Measurements from ENCODE around the gene THBS1.

THBS1 gene

GRCh38 chr15:39609166-39609916, 28.5 kb downstream of the THBS1 start:
- DNase-seq, result no peak

DNA sequence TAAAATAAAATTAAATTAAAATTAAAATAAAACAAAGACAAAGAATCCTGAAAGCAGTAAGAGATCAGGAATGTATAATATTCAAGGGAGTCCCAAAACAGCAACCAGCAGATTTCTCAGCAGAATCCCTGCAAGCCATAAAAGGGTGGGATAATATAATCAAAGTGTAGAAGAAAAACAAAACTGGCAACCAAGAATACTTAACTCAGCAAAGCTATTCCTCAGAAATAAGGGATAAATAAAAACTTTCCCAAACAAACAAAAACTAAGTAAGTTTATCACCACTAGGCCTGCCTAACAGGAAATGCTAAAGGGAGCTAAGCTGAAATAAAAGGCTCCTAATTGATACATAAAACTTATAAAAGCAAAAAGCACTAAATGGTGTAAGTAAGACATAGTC, 29.8 kb downstream of the THBS1 start:
- no peak for DNase-seq

DNA sequence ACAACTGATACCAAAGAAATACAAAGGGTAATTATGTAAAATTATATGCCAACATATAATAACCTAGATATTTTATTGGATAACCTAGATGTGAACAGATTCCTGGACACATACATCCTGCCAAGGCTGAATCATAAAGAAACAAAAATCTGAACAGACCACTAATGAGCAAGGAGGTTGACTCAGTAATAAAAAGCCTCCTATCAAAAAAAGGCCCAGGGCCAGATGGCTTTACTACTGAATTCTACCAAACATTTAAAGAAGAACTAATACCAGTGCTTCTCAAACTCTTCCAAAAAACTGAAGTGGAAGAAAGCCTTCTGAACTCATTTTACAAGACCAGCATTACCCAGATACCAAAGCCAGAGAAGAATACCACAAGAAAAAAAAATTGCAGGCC, 32.4 kb downstream of the THBS1 start:
- DNase-seq, result no peak

GRCh38 chr15:39613861-39614260, 33.0 kb downstream of the THBS1 start:
- no peak for DNase-seq

DNA sequence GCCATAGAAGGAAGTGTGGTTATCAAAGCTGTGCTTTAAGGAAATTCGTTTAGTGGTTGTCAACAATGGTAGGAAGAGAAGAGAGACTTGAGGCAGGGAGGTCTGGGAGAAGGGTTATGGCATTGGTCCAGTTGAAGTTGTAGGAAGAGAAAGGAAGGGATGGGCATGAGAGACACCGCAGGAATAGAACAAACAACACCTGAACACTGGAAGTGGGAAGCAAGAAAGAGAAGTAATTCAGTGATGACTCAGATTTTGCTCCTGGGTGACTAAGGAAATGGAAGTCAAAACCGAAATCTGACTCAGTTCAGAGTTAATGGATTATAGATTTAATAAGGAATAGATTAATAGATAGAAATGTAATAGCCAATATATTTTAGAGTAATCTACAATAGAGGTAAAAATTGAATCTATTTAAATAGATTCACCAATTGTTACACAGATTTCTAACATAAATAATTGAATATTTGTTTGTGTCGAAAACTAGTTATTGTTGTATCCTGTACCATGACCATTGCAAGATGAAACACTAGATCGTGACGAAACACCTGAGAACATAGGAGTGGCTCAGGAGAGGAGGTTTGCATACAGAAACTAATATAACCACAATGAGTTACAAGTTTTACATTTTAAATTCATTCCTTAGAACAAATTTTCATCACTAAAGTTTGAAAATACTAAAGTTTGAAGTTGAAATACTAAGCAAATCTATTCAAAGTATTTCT, 36.0 kb downstream of the THBS1 start:
- no peak for DNase-seq

- no peak for DNase-seq
Observed at GRCh38 chr15:39618063-39618823, 37.4 kb downstream of the THBS1 start.

GRCh38 chr15:39621210-39621609, 40.3 kb downstream of the THBS1 start:
- no peak for DNase-seq

DNA sequence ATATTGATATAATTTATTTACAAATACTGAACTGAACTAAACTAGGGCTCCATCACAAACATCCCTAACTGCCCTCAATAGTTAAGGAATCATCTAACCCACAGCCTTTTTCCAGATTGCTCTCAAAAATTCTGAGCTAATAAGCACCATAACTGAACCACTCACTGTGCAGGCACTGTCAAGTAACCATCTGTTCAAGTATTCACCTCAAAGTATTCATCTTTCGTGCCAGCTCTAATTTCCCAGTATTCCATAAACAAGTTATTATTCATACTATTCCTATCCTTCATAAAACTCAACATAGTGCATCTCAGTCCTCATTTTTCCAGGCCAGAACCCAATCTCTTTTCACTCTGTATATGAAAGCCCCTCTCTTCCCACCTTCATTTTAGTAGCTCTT, 41.1 kb downstream of the THBS1 start:
- DNase-seq, result no peak

- no peak for DNase-seq
Observed at GRCh38 chr15:39622660-39623516, 42.0 kb downstream of the THBS1 start.

GRCh38 chr15:39623529-39623931, 42.7 kb downstream of the THBS1 start:
- no peak for DNase-seq

DNA sequence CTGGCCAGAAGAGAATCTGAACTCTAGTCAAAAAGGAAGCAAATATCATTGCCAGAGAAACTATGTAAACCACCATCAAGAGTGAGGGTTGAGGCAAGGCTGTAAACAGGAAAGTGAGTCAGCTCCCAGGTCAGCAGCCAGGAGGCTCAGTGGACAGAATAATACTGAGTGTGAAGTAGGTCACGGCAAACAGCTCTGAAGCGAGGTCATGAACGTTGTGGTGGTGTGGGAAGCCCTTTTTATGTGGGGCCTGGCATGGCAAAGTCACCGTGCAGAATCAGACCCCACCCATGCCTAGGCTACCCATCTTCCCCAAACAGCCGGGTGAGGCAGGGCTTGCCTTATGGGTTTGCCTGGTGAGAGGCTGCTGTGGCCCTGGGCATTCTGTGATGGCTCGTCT, 43.9 kb downstream of the THBS1 start:
- DNase-seq, result no peak

DNA sequence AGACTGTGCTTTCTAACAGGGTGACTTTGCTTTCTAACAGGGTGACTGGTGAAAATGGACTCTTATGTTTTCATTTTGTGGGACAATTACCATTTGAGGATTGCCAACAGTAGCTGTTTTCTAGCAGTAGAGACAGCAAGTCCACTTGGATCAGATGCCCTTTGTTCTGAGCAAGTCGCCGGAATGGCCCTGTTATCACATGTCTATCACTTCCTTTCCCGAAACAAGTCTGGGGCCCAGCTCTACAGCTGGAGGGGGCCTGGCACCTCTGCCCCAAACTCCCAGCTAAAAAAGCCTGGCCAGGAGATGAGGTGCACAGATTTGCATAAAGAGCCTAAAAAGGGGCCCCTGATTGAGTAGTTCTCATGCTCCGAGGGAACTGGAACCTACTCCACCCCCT, 44.6 kb downstream of the THBS1 start:
- no peak for DNase-seq

- DNase-seq, result no peak
Observed at GRCh38 chr15:39625856-39626255, 45.0 kb downstream of the THBS1 start.

- no peak for DNase-seq
Observed at GRCh38 chr15:39627451-39628143, 46.7 kb downstream of the THBS1 start.

- DNase-seq, result no peak
Observed at GRCh38 chr15:39628144-39628508, 47.2 kb downstream of the THBS1 start.

GRCh38 chr15:39628546-39629257, 47.8 kb downstream of the THBS1 start:
- DNase-seq, result no peak

- DNase-seq, result no peak
Observed at GRCh38 chr15:39629371-39629770, 48.5 kb downstream of the THBS1 start.

- DNase-seq, result no peak
Observed at GRCh38 chr15:39629906-39630305, 49.0 kb downstream of the THBS1 start.

DNA sequence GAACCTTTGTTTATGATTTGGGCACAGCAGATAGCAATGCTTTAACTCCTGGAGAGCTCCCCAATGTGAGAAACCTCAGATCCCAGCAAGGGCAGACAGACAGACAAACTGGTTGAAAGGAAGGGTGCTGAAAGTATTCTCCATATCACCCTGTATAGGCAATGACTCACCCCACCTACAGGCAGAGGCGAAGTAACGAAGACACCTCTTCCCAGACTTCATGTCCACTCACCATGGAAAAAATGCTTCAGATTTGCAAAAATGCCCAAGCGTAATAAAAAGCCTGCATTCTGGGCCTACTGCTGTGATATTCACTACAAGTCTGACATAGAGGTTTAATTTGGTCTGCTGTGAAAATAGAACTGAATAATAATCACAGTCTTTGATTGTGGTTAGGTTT, 50.5 kb downstream of the THBS1 start:
- DNase-seq, result no peak

- no peak for DNase-seq
Observed at GRCh38 chr15:39638041-39638440, 57.2 kb downstream of the THBS1 start.

DNA sequence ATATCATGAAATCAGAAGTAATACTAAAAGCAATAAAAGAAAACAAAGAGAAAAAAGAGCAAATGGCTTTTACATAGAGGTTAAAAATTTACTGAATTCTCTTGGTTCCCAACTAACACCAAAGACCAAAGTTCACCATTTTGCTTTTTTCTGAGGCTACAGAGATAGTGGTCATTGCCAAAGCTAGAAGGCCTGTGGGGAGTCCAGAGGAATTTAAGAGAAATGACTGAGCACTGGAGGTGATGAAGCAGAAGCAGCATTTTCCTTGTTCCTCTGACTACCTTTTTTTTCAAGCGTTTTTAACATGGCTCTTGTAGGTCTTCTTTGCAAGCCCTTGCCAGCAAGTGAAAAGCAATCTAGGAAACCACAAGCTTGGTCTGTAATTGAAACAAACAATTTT, 58.2 kb downstream of the THBS1 start:
- no peak for DNase-seq

DNA sequence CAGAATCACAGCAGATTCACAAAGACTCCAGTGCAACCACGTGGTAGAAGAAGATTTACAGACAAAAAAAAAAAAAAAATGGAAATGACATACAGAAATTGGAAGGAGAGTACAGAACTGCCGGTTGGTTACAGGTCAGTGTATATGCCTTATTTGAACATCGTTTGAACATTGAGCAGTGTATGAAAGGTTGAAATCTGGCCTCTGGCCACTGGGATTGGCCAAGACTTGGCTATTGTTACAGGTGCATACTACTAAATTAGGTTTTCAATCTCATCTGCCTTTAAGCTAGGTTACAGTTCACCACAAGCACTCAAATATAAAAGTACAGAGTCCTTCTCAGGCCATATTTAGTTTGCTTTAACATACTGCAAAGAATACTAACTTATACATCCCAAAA, 59.8 kb downstream of the THBS1 start:
- DNase-seq, result no peak
